H9 (cell line): Measurements from ENCODE around the gene VAV2. TPM values are rescaled to one million over a fixed set of nuclear protein-coding genes. Genes with fewer than 3 reads are reported as not detected.

Experiments
- DNase-seq: peaks from one replicate; pipeline ENCODE4 v3.0.0-alpha.2; 2017
- H2AFZ ChIP-seq: one replicate; pipeline ENCODE4 v1.6.1; 2013; ENCODE audit warnings: mild to moderate bottlenecking, low read length, control low read depth, moderate library complexity
- H2AK5ac ChIP-seq: 2 replicates; pipeline ENCODE4 v1.6.1; 2013; ENCODE audit warnings: low read length, control low read depth, mixed read lengths; ENCODE audit not compliant: insufficient read length
- H2BK120ac ChIP-seq: one replicate; pipeline ENCODE4 v1.6.1; 2013; ENCODE audit warnings: low read depth, mild to moderate bottlenecking, low read length, control low read depth, inconsistent platforms; ENCODE audit not compliant: poor library complexity, severe bottlenecking
- H2BK12ac ChIP-seq: 2 replicates; pipeline ENCODE4 v1.6.1; 2013; ENCODE audit warnings: low read length, control low read depth, mixed read lengths, low read depth; ENCODE audit not compliant: insufficient read length
- H2BK15ac ChIP-seq: 2 replicates; pipeline ENCODE4 v1.6.1; 2013; ENCODE audit warnings: low read depth, low read length, control low read depth
- H2BK20ac ChIP-seq: one replicate; pipeline ENCODE4 v1.6.1; 2013; ENCODE audit warnings: low read depth, mild to moderate bottlenecking, low read length, control low read depth, inconsistent platforms; ENCODE audit not compliant: poor library complexity, severe bottlenecking
- H2BK5ac ChIP-seq: 2 replicates; pipeline ENCODE4 v1.6.1; 2013; ENCODE audit warnings: low read length, control low read depth, mixed read lengths; ENCODE audit not compliant: insufficient read length
- H3K14ac ChIP-seq: 2 replicates; pipeline ENCODE4 v1.6.1; 2013; ENCODE audit warnings: low read length, control low read depth; ENCODE audit not compliant: insufficient read depth
- H3K18ac ChIP-seq: 2 replicates; pipeline ENCODE4 v1.6.1; 2013; ENCODE audit warnings: low read depth, mild to moderate bottlenecking, mixed read lengths, low read length, control low read depth; ENCODE audit not compliant: insufficient read length
- H3K23ac ChIP-seq: 2 replicates; pipeline ENCODE4 v1.6.1; 2013; ENCODE audit warnings: low read length, control low read depth, mixed read lengths, low read depth; ENCODE audit not compliant: insufficient read length
- H3K23me2 ChIP-seq: 2 replicates; pipeline ENCODE4 v1.6.1; 2013; ENCODE audit warnings: low read depth, mild to moderate bottlenecking, mixed read lengths, low read length, control low read depth; ENCODE audit not compliant: insufficient read length, poor library complexity, severe bottlenecking
- H3K27ac ChIP-seq: 2 replicates; pipeline ENCODE4 v1.5.1; 2013; ENCODE audit warnings: low read length, control low read depth, mixed read lengths, low read depth; ENCODE audit not compliant: insufficient read length
- H3K27me3 ChIP-seq: 2 replicates; pipeline ENCODE4 v1.6.1; 2013; ENCODE audit warnings: low read length, control low read depth, inconsistent platforms; ENCODE audit not compliant: insufficient read depth
- H3K4ac ChIP-seq: 2 replicates; pipeline ENCODE4 v1.6.1; 2013; ENCODE audit warnings: low read depth, mild to moderate bottlenecking, control low read depth, inconsistent platforms, low read length, moderate library complexity
- H3K4me1 ChIP-seq: 2 replicates; pipeline ENCODE4 v1.6.1; 2013; ENCODE audit warnings: low read length, control low read depth, inconsistent platforms; ENCODE audit not compliant: insufficient read depth
- H3K4me2 ChIP-seq: 2 replicates; pipeline ENCODE4 v1.6.1; 2013; ENCODE audit warnings: low read length, control low read depth, mixed read lengths; ENCODE audit not compliant: insufficient read length, insufficient read depth
- H3K56ac ChIP-seq: 2 replicates; pipeline ENCODE4 v1.6.1; 2013; ENCODE audit warnings: low read depth, mild to moderate bottlenecking, mixed read lengths, low read length, control low read depth; ENCODE audit not compliant: insufficient read length
- H3K79me1 ChIP-seq: 2 replicates; pipeline ENCODE4 v1.6.1; 2013; ENCODE audit warnings: low read depth, mild to moderate bottlenecking, moderate library complexity, low read length, control low read depth, inconsistent platforms; ENCODE audit not compliant: insufficient read depth, poor library complexity, severe bottlenecking
- H3K79me2 ChIP-seq: 2 replicates; pipeline ENCODE4 v1.6.1; 2013; ENCODE audit warnings: low read length, control low read depth, inconsistent platforms; ENCODE audit not compliant: insufficient read depth
- H3K9ac ChIP-seq: 2 replicates; pipeline ENCODE4 v1.6.1; 2013; ENCODE audit warnings: low read length, control low read depth, mixed read lengths; ENCODE audit not compliant: insufficient read length; ENCODE audit errors: extremely low read depth
- H3K9me3 ChIP-seq: one replicate; pipeline ENCODE4 v1.6.1; 2013; ENCODE audit warnings: low read depth, low read length, inconsistent platforms; ENCODE audit not compliant: control insufficient read depth
- H3T11ph ChIP-seq: one replicate; pipeline ENCODE4 v1.6.1; 2013; ENCODE audit warnings: mild to moderate bottlenecking, low read length, control low read depth, inconsistent platforms
- H4K20me1 ChIP-seq: one replicate; pipeline ENCODE4 v1.6.1; 2013; ENCODE audit not compliant: control insufficient read depth, insufficient read length, insufficient read depth
- H4K5ac ChIP-seq: 2 replicates; pipeline ENCODE4 v1.6.1; 2013; ENCODE audit warnings: low read depth, mild to moderate bottlenecking, mixed read lengths, low read length, control low read depth; ENCODE audit not compliant: insufficient read length
- H4K8ac ChIP-seq: replicated peaks from 2 replicates; pipeline ENCODE4 v1.6.1; 2013; ENCODE audit warnings: low read length, control low read depth, mixed read lengths, low read depth; ENCODE audit not compliant: insufficient read length
- H4K91ac ChIP-seq: 2 replicates; pipeline ENCODE4 v1.6.1; 2013; ENCODE audit warnings: low read depth, mild to moderate bottlenecking, moderate library complexity, mixed read lengths, low read length, control low read depth; ENCODE audit not compliant: insufficient read length
- H3K27ac Mint-ChIP-seq, 3 experiments: 2 replicates in 2 of 3; 3 replicates in 1 of 3; pipeline ENCODE4 v1.8.0; 2020 to 2021; ENCODE audit warnings: mixed read lengths in 3 of 3, mild to moderate bottlenecking in 1 of 3, moderate library complexity in 1 of 3
- H3K27me3 Mint-ChIP-seq: 2 replicates; pipeline ENCODE4 v1.8.0; 2021; ENCODE audit warnings: low read depth, mild to moderate bottlenecking, moderate library complexity, mixed read lengths
- H3K36me3 Mint-ChIP-seq, 3 experiments: 2 replicates in 2 of 3; 3 replicates in 1 of 3; pipeline ENCODE4 v1.8.0; 2020 to 2021; ENCODE audit warnings: low read depth in 3 of 3, mixed read lengths in 3 of 3; ENCODE audit not compliant: insufficient read depth in 1 of 3
- H3K4me1 Mint-ChIP-seq, 2 experiments: 2 replicates each; pipeline ENCODE4 v1.8.0; 2020; ENCODE audit warnings: mixed read lengths in 2 of 2
- H3K4me3 Mint-ChIP-seq, 2 experiments: 2 replicates in 1 of 2; 3 replicates in 1 of 2; pipeline ENCODE4 v1.8.0; 2020 to 2021; ENCODE audit warnings: mild to moderate bottlenecking in 2 of 2, mixed read lengths in 2 of 2, moderate library complexity in 1 of 2
- H3K9me3 Mint-ChIP-seq, 2 experiments: 2 replicates in 1 of 2; 3 replicates in 1 of 2; pipeline ENCODE4 v1.8.0; 2020; ENCODE audit warnings: mild to moderate bottlenecking in 2 of 2, mixed read lengths in 2 of 2, moderate library complexity in 1 of 2
- CTCF ChIP-seq: fragments of 200-600 bp; sonication (generic); conservative IDR thresholded peaks from 3 replicates; pipeline ENCODE4 v1.8.0; 2021; ENCODE audit warnings: antibody characterized with exemption, mild to moderate bottlenecking
- WGBS: extraction: QIAGEN DNeasy Blood & Tissue Kit; methylation state at CpG from one replicate; pipeline ENCODE4 v1.1.7; 2013; ENCODE audit warnings: missing lambda C conversion rate, low lambda C conversion rate, mixed read lengths; ENCODE audit not compliant: insufficient read length; ENCODE audit errors: extremely low coverage; 5-methylcytosine and 5-hydroxymethylcytosine counted together
- total RNA-seq: library from RNA; stranded (reverse); gene quantifications from 2 replicates; pipeline ENCODE4 v1.2.1, GENCODE V29; 2021

Gene VAV2
- total RNA-seq, 1 experiment from 2014 or later, result 58.7 TPM

DNA sequence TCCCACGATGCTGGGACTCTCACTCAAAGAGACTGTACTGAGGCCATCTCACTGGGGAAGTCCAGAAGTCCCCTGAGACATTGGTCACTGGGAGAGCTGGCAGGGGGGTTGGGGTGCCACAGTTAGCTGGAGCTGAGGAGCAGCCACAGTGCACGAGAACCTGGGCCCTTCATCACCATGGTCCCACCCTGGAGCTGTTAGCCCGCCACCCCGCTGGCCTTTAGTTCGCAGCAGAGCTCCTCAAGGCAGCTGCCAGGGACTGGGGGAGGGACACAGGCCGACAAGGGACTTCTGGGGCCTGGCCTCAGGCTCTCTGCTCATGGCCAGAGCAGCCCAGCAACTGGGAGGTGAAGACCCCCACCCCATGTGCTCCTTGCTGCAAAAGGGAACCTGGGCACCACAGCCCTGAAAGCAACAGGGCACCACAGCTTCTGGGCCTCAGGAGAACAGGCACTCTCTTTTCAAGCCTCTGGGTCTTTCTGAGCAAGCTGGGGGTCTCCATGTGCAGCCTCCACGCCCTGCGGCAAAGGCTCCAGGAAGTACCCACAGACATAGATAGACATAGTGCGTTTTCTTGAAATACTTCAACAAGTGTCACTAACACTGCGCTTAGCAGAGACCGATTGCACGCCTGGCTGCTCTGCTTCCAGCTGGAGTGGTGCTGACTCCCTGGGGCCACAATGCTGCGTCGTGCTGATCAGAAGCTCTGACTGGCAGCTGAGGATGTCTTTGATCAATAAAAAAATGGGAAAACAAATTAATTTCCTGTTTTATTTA lies 46.0 kb downstream of the VAV2 start:
- Mint-ChIP-seq H3K9me3 (no peaks in the 10 kb centered on the region), H3K4me3 (no peak overlapping the region), H3K36me3 (peaks cover 2 to 14% (median 4%) of the 10 kb centered on the region in 3 experiments; a peak in 4 of 7 replicates), H3K27me3 (no peaks in the 10 kb centered on the region), H3K4me1 (peaks cover 21 to 26% of the 10 kb centered on the region in 2 experiments), H3K27ac (peak overlapping the region; percentile 69 to 94 (median 91); a peak in 4 of 7 replicates)
- no peaks in the 10 kb centered on the region for H3K9me3 ChIP-seq
- H2BK5ac ChIP-seq, result no peak overlapping the region
- H3K18ac ChIP-seq, result no peak overlapping the region
- H2BK15ac ChIP-seq, result no peak overlapping the region
- H4K91ac ChIP-seq, result no peak overlapping the region
- H2BK20ac ChIP-seq, result no peak overlapping the region
- no peak for TF ChIP-seq CTCF
- H3K9ac ChIP-seq, result no peak overlapping the region
- H3K23me2 ChIP-seq, result no peaks in the 10 kb centered on the region
- H3K4me2 ChIP-seq, result no peak overlapping the region
- peaks cover 7% of the 10 kb centered on the region for H4K20me1 ChIP-seq
- H4K8ac ChIP-seq, result no peak overlapping the region
- peak overlapping the region; percentile 9; the same call in 1 of the 2 replicates for H3K14ac ChIP-seq
- peaks cover 6% of the 10 kb centered on the region for H3K79me1 ChIP-seq
- no peak overlapping the region for H3K23ac ChIP-seq
- H2BK12ac ChIP-seq, result no peak overlapping the region
- DNase-seq, result no peak
- no peaks in the 10 kb centered on the region for H3K27me3 ChIP-seq
- no peak overlapping the region for H3K27ac ChIP-seq
- no peak overlapping the region for H2AFZ ChIP-seq
- no peak overlapping the region for H4K5ac ChIP-seq
- no peak overlapping the region for H3T11ph ChIP-seq
- no peak overlapping the region for H3K56ac ChIP-seq
- no peak overlapping the region for H2BK120ac ChIP-seq
- no peak overlapping the region for H2AK5ac ChIP-seq
- peaks cover 7% of the 10 kb centered on the region; the same call in 1 of the 2 replicates for H3K79me2 ChIP-seq
- no peak overlapping the region for H3K4ac ChIP-seq
- no CpG with 5 or more reads among the region's 14 CpGs for whole genome bisulfite sequencing
- no peaks in the 10 kb centered on the region; the same call in 1 of the 2 replicates for H3K4me1 ChIP-seq
